Panc1 (cell line): Measurements from ENCODE around the gene AHCY. TPM values are rescaled to one million over a fixed set of nuclear protein-coding genes. Genes with fewer than 3 reads are reported as not detected.

Experiments used
- ATAC-seq: fragments of 200-7000 bp; cut with Tn5 transposase; 2 replicates; pipeline ENCODE4 v1.9.1; 2020; ENCODE audit warnings: mild to moderate bottlenecking, moderate library complexity
- BruUV-seq: library from RNA; stranded (reverse); fragments of 400-500 nt; replicated peaks from 2 replicates; lab custom pipeline; 2021; lab: Mats Ljungman, UMichigan
- CTCF ChIA-PET: fragments of 300-600 bp; sonication (Branson Sonifier 250); formaldehyde crosslinking; loops from one replicate; lab custom pipeline; 2022; ENCODE audit warnings: antibody characterized with exemption; lab: Charles Lee
- POLR2A ChIA-PET: fragments of 300-600 bp; sonication (Branson Sonifier 250); formaldehyde crosslinking; loops from one replicate; lab custom pipeline; 2022; ENCODE audit warnings: antibody characterized with exemption; lab: Charles Lee
- DNase-seq: peaks from one replicate; pipeline ENCODE4 v3.0.0-alpha.2; 2010; ENCODE audit warnings: low read depth, low spot score
- H3K27ac ChIP-seq: 2 replicates; pipeline ENCODE4 v1.5.1; 2011; ENCODE audit warnings: mild to moderate bottlenecking, low read length, inconsistent platforms
- H3K27me3 ChIP-seq: fragments of 200-500 bp; sonication (Bioruptor generic); 2 replicates; pipeline ENCODE4 v1.6.0; 2014; ENCODE audit warnings: low read length, inconsistent platforms; ENCODE audit not compliant: control insufficient read depth, insufficient read depth
- H3K36me3 ChIP-seq: fragments of 200-500 bp; sonication (Bioruptor generic); 2 replicates; pipeline ENCODE4 v1.5.1; 2014; ENCODE audit warnings: inconsistent platforms, mild to moderate bottlenecking, low read length, moderate library complexity; ENCODE audit not compliant: control insufficient read depth, insufficient read depth
- H3K4me1 ChIP-seq: 2 replicates; pipeline ENCODE4 v1.5.1; 2011; ENCODE audit warnings: inconsistent platforms, mild to moderate bottlenecking, low read length, moderate library complexity; ENCODE audit not compliant: control insufficient read depth, insufficient read depth
- H3K4me3 ChIP-seq, 2 experiments: 2 replicates each; pipeline ENCODE4 v1.5.1; 2011 to 2012; ENCODE audit warnings: low read depth in 2 of 2, low read length in 2 of 2, mild to moderate bottlenecking in 2 of 2, inconsistent platforms in 1 of 2, moderate library complexity in 1 of 2
- H3K9me3 ChIP-seq: fragments of 200-500 bp; sonication (Bioruptor generic); 2 replicates; pipeline ENCODE4 v1.5.1; 2014; ENCODE audit warnings: low read depth, mild to moderate bottlenecking, inconsistent platforms, low read length, moderate library complexity; ENCODE audit not compliant: control insufficient read depth, insufficient read depth
- CTCF ChIP-seq: fragments of 450-650 bp; IDR thresholded peaks from 2 replicates; pipeline ENCODE4 v1.5.1; 2017; ENCODE audit warnings: mild to moderate bottlenecking
- POLR2AphosphoS5 ChIP-seq: IDR thresholded peaks from 2 replicates; pipeline ENCODE4 v1.6.1; 2012; ENCODE audit warnings: mild to moderate bottlenecking, low read depth, low read length, moderate library complexity
- REST ChIP-seq, 2 experiments: IDR thresholded peaks; 2 replicates each; pipeline ENCODE4 v1.6.1; 2011 to 2012; ENCODE audit warnings: low read depth in 2 of 2, control low read depth in 1 of 2, low read length in 1 of 2, mild to moderate bottlenecking in 1 of 2, moderate library complexity in 1 of 2; ENCODE audit not compliant: insufficient read depth in 1 of 2
- SIN3A ChIP-seq: IDR thresholded peaks from 2 replicates; pipeline ENCODE4 v1.6.1; 2012; ENCODE audit warnings: low read depth, mild to moderate bottlenecking, low read length, moderate library complexity, borderline replicate concordance; ENCODE audit not compliant: insufficient read depth
- TCF7L2 ChIP-seq: IDR thresholded peaks from 2 replicates; pipeline ENCODE4 v1.6.1; 2011; ENCODE audit warnings: mild to moderate bottlenecking, low read depth, low read length, inconsistent platforms
- in situ Hi-C: cut with HindIII; loops from 2 replicates; pipeline ENCODE4 v1.10.0; 2016; ENCODE audit warnings: low sequenced_read_pairs, low pct_unique_long_range_greater_than_20kb
- intact Hi-C: fragments of 100-400 bp; cut with micrococcal nuclease; formaldehyde crosslinking; loops from one replicate; pipeline ENCODE4 v1.10.0; 2022; ENCODE audit not compliant: unreplicated experiment
- total RNA-seq: library from RNA; stranded (reverse); gene quantifications from one replicate; pipeline ENCODE4 v1.2.1, GENCODE V29; 2021; ENCODE audit not compliant: unreplicated experiment

The AHCY gene
- total RNA-seq, 1 experiment from 2014 or later, result 171 TPM

- Histone ChIP-seq H3K4me3 (no peak overlapping the region), H3K36me3 (peaks cover 12% of the 10 kb centered on the region), H3K4me1 (no peaks in the 10 kb centered on the region), H3K9me3 (no peaks in the 10 kb centered on the region), H3K27ac (no peak overlapping the region), H3K27me3 (no peaks in the 10 kb centered on the region)
- no TSS peak for BruUV-seq
- no peak for TF ChIP-seq TCF7L2
- no peak for TF ChIP-seq REST (IDR thresholded peaks at IDR 0.05; ENCODE audit: insufficient read depth in 1 of 2, low read depth in 2 of 2, low read length in 1 of 2)
- TF ChIP-seq CTCF, result no peak
- no peak for TF ChIP-seq SIN3A
- TF ChIP-seq POLR2AphosphoS5, result no peak
- ChIA-PET POLR2A (no interaction called here), CTCF (interaction anchor here (0.5 kb wide), 1 partner anchor 234 kb away, joined by 5 read pairs; no protein-coding TSS in a partner anchor)
- ATAC-seq (no peak), DNase-seq (no peak)
- intact Hi-C loops, result no loop called here
- in situ Hi-C loops, result no loop called here
Observed at GRCh38 chr20:34283844-34284243, 19.3 kb downstream of the AHCY start.

DNA sequence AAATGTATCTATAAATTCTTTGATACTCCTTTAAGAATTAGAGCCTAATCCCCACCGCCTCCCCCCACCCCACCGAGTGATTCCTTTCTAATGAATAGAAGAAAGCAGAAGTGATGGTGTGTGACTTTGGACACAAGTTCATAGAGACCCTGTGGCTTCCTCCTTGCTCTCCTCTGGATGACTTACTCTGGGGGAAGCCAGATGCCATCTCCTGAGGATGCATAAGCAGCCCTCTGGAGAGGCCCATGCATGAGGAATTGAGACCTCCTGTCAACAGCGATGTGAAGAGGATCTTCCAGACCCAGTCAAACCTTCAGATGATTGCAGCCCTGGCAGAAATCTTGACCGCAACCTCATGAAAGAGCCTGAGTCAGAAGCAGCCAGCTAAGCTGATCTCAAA, 21.1 kb downstream of the AHCY start:
- DNase-seq (no peak), ATAC-seq (no peak)
- BruUV-seq, result no TSS peak
- no peaks in the 10 kb centered on the region for H3K4me1 ChIP-seq
- no peaks in the 10 kb centered on the region for H3K9me3 ChIP-seq
- H3K27me3 ChIP-seq, result no peaks in the 10 kb centered on the region
- TF ChIP-seq TCF7L2 (no peak), REST (IDR thresholded peaks at IDR 0.05; ENCODE audit: insufficient read depth in 1 of 2, low read depth in 2 of 2, low read length in 1 of 2) (no peak), POLR2AphosphoS5 (no peak), SIN3A (no peak)
- H3K36me3 ChIP-seq, result peaks cover 9% of the 10 kb centered on the region
- intact Hi-C loops, result no loop called here
- no peak overlapping the region for H3K27ac ChIP-seq
- in situ Hi-C loops, result no loop called here
- CTCF ChIA-PET, result no interaction called here
- POLR2A ChIA-PET, result no interaction called here
- H3K4me3 ChIP-seq, result no peak overlapping the region
